Measurements from ENCODE around the gene EDAR. TPM values are rescaled to one million over a fixed set of nuclear protein-coding genes. Genes with fewer than 3 reads are reported as not detected.

EDAR gene
- total RNA-seq, 6 donors from 2014 or later: under 0.01 to 0.13 (median 0.09) TPM; not detected in 3

DNA sequence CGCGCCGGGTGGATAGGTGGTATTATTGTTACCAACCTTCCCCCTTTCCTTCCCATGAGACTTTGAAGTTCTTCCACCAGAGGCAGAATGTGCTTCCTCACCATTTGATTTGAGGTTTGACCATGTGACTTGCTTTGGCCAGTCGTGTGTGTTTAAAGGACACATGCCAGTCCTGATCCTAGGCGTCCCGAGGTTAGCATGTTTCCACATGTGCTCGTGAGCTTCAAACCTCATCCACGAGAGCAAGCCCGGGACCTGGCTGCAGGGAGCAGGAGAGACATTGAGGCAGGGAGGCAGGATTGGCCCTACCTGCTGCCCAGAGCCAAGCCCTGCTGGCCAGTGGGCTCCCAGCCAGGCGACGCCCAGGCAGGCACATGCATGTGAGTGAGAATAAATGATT, 27.4 kb upstream of the EDAR start:
- H3K4me1 ChIP-seq: no peaks in the 10 kb centered on the region
- H3K4me3 ChIP-seq: no peak overlapping the region
- no peaks in the 10 kb centered on the region for H3K36me3 ChIP-seq
- no peak overlapping the region for H3K27ac ChIP-seq
- no peaks in the 10 kb centered on the region for H3K27me3 ChIP-seq
- WGBS, 2 donors: 85 to 94% methylated on average over 11 of the region's 11 CpGs
- no peaks in the 10 kb centered on the region for H3K9me3 ChIP-seq
- TF ChIP-seq POLR2AphosphoS5 (IDR thresholded peaks at IDR 0.05) (no peak), POLR2A (IDR thresholded peaks at IDR 0.05) (no peak), EP300 (IDR thresholded peaks at IDR 0.05) (no peak)
- TF ChIP-seq, protein P1, sequence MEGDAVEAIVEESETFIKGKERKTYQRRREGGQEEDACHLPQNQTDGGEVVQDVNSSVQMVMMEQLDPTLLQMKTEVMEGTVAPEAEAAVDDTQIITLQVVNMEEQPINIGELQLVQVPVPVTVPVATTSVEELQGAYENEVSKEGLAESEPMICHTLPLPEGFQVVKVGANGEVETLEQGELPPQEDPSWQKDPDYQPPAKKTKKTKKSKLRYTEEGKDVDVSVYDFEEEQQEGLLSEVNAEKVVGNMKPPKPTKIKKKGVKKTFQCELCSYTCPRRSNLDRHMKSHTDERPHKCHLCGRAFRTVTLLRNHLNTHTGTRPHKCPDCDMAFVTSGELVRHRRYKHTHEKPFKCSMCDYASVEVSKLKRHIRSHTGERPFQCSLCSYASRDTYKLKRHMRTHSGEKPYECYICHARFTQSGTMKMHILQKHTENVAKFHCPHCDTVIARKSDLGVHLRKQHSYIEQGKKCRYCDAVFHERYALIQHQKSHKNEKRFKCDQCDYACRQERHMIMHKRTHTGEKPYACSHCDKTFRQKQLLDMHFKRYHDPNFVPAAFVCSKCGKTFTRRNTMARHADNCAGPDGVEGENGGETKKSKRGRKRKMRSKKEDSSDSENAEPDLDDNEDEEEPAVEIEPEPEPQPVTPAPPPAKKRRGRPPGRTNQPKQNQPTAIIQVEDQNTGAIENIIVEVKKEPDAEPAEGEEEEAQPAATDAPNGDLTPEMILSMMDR (IDR thresholded peaks at IDR 0.05): no peak
- ATAC-seq (ENCODE audit: low FRiP score in 2 of 2): no peak
- no peak for DNase-seq

DNA sequence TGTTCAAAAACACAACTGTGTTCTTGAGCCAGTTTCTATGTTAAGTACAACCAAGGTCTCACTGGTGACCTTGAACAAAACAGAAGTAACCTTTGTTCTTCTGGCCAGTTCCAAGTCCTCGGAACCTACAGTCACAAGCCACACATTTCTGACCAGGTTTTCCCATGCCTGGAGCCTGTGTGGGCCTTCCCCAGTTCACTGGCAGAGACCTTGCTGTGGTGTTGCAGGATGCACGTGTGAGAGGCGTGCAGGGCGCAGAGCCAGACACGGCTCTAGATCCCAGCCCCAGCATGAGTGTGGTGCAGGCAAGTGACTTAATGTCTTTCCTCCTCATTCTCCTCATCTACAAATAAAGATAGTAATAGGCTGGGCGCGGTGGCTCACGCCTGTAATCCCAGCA, 25.5 kb upstream of the EDAR start:
- no peak for ATAC-seq (ENCODE audit: low FRiP score in 2 of 2)
- 98% methylated on average over 5 to 8 of the region's 8 CpGs for WGBS, 2 donors

GRCh38 chr2:109013051-109013450, 24.0 kb upstream of the EDAR start:
- H3K27ac ChIP-seq: no peak overlapping the region
- no peak overlapping the region for H3K4me3 ChIP-seq
- no peaks in the 10 kb centered on the region for H3K9me3 ChIP-seq
- DNase-seq: no peak
- no peaks in the 10 kb centered on the region for H3K27me3 ChIP-seq
- H3K4me1 ChIP-seq: no peaks in the 10 kb centered on the region
- no peaks in the 10 kb centered on the region for H3K36me3 ChIP-seq
- WGBS, 2 donors: 81 to 87% methylated on average over 5 of the region's 5 CpGs
- no peak for ATAC-seq (ENCODE audit: low FRiP score in 2 of 2)
- TF ChIP-seq POLR2AphosphoS5 (IDR thresholded peaks at IDR 0.05): no peak
- no peak for TF ChIP-seq EP300 (IDR thresholded peaks at IDR 0.05)
- TF ChIP-seq, protein P1 (IDR thresholded peaks at IDR 0.05): no peak
- TF ChIP-seq POLR2A (IDR thresholded peaks at IDR 0.05): no peak

More for the DNA sequence above, 25.5 kb upstream of the EDAR start:
- no peaks in the 10 kb centered on the region for H3K9me3 ChIP-seq
- no peak overlapping the region for H3K4me3 ChIP-seq
- no peak overlapping the region for H3K27ac ChIP-seq
- no peak for TF ChIP-seq EP300 (IDR thresholded peaks at IDR 0.05)
- no peak for TF ChIP-seq POLR2A (IDR thresholded peaks at IDR 0.05)
- TF ChIP-seq POLR2AphosphoS5 (IDR thresholded peaks at IDR 0.05): no peak
- TF ChIP-seq, protein P1 (IDR thresholded peaks at IDR 0.05): no peak
- DNase-seq: no peak
- no peaks in the 10 kb centered on the region for H3K27me3 ChIP-seq
- H3K36me3 ChIP-seq: no peaks in the 10 kb centered on the region
- no peaks in the 10 kb centered on the region for H3K4me1 ChIP-seq

- Histone ChIP-seq H3K27ac (no peak overlapping the region), H3K4me1 (no peaks in the 10 kb centered on the region), H3K9me3 (no peaks in the 10 kb centered on the region), H3K27me3 (no peaks in the 10 kb centered on the region), H3K4me3 (no peak overlapping the region), H3K36me3 (no peaks in the 10 kb centered on the region)
- TF ChIP-seq, protein P1 (IDR thresholded peaks at IDR 0.05): no peak
- TF ChIP-seq EP300 (IDR thresholded peaks at IDR 0.05) (no peak), POLR2A (IDR thresholded peaks at IDR 0.05) (no peak), POLR2AphosphoS5 (IDR thresholded peaks at IDR 0.05) (no peak)
- DNase-seq: no peak
- no peak for ATAC-seq (ENCODE audit: low FRiP score in 2 of 2)
- WGBS, 2 donors: 72 to 74% methylated on average over 7 to 9 of the region's 9 CpGs
These were observed 21.0 kb upstream of the EDAR start for GRCh38 chr2:109009920-109010610.

- Histone ChIP-seq H3K27me3 (no peaks in the 10 kb centered on the region), H3K9me3 (no peaks in the 10 kb centered on the region), H3K36me3 (no peaks in the 10 kb centered on the region), H3K4me3 (no peak overlapping the region), H3K27ac (no peak overlapping the region), H3K4me1 (no peaks in the 10 kb centered on the region)
- no peak for TF ChIP-seq EP300 (IDR thresholded peaks at IDR 0.05)
- WGBS, 2 donors: 66 to 70% methylated on average over 4 of the region's 4 CpGs
- DNase-seq (no peak), ATAC-seq (ENCODE audit: low FRiP score in 2 of 2) (no peak)
These were observed 18.0 kb upstream of the EDAR start for GRCh38 chr2:109006971-109007370.

All from upper lobe of left lung (tissue), 6 donors.